GM12878 (cell line): ENCODE results near the gene DARS1. TPM values are rescaled to one million over a fixed set of nuclear protein-coding genes. Genes with fewer than 3 reads are reported as not detected.
A peak's percentile ranks its signal among the peaks of the same experiment; 100 is the strongest.

ENCODE experiments used
- ATAC-seq: fragments of 200-7000 bp; cut with Tn5 transposase; 3 replicates; pipeline ENCODE4 v1.9.1; 2020; ENCODE audit warnings: mild to moderate bottlenecking, moderate library complexity
- BruUV-seq: library from RNA; stranded (reverse); fragments of 400-500 nt; replicated peaks from 2 replicates; lab custom pipeline; 2021; lab: Mats Ljungman, UMichigan
- CTCF ChIA-PET: fragments of 300-600 bp; sonication (Branson Sonifier 250); formaldehyde crosslinking; extraction: SDS; loops from one replicate; lab custom pipeline; 2021; ENCODE audit warnings: inconsistent platforms; lab: Yijun Ruan, JAX
- POLR2A ChIA-PET: fragments of 350-600 bp; formaldehyde crosslinking; extraction: SDS; loops from one replicate; lab custom pipeline; 2021; ENCODE audit warnings: inconsistent platforms; lab: Charles Lee
- RAD21 ChIA-PET: fragments of 300-600 bp; sonication (Branson Sonifier 250); formaldehyde crosslinking; loops from one replicate; lab custom pipeline; 2023; ENCODE audit warnings: antibody characterized with exemption; ENCODE audit not compliant: unreplicated experiment; lab: Charles Lee
- SMC1A ChIA-PET: fragments of 300-600 bp; sonication (Branson Sonifier 250); formaldehyde crosslinking; loops from one replicate; lab custom pipeline; 2023; ENCODE audit not compliant: unreplicated experiment, uncharacterized antibody; lab: Charles Lee
- DNase-seq: peaks from one replicate; pipeline ENCODE4 v3.0.0-alpha.2; 2011; ENCODE audit warnings: low read depth, low spot score
- FAIRE-seq: peaks from 3 replicates; lab custom pipeline; 2011; peaks lifted over from hg19 to GRCh38; lab: Jason Lieb, UNC
- H2AFZ ChIP-seq: 2 replicates; pipeline ENCODE4 v1.6.0; 2011; ENCODE audit warnings: low read depth, low read length, control low read depth; ENCODE audit not compliant: control insufficient read depth
- H3K27ac ChIP-seq: 2 replicates; pipeline ENCODE4 v1.5.1; 2011; ENCODE audit warnings: control low read depth; ENCODE audit not compliant: control insufficient read depth, insufficient read depth
- H3K27me3 ChIP-seq, 2 experiments: replicated peaks in 1 of 2; 2 replicates each; pipeline versions ENCODE4 v1.6.0 to v1.6.1; 2011; ENCODE audit warnings: low read length in 1 of 2; ENCODE audit not compliant: control insufficient read depth in 2 of 2, insufficient read depth in 2 of 2
- H3K36me3 ChIP-seq, 2 experiments: 2 replicates each; pipeline ENCODE4 v1.5.1; 2011; ENCODE audit warnings: low read length in 1 of 2; ENCODE audit not compliant: control insufficient read depth in 2 of 2, insufficient read depth in 2 of 2
- H3K4me1 ChIP-seq: 2 replicates; pipeline ENCODE4 v1.6.1; 2011; ENCODE audit warnings: mild to moderate bottlenecking, low read length, moderate library complexity, mixed read lengths; ENCODE audit not compliant: control insufficient read depth, insufficient read depth
- H3K4me2 ChIP-seq: 2 replicates; pipeline ENCODE4 v1.6.0; 2011; ENCODE audit warnings: control low read depth; ENCODE audit not compliant: control insufficient read depth, insufficient read depth
- H3K4me3 ChIP-seq: fragments of 200-600 bp; sonication (generic); 2 replicates; pipeline ENCODE4 v1.5.1; 2016
- H3K79me2 ChIP-seq: 2 replicates; pipeline ENCODE4 v1.6.0; 2011; ENCODE audit warnings: low read length; ENCODE audit not compliant: control insufficient read depth, insufficient read depth
- H3K9ac ChIP-seq: 2 replicates; pipeline ENCODE4 v1.8.0; 2011; ENCODE audit warnings: low read length, control low read depth, mixed read lengths; ENCODE audit not compliant: control insufficient read depth, insufficient read depth
- H3K9me3 ChIP-seq: replicated peaks from 3 replicates; pipeline ENCODE4 v1.5.1; 2011; ENCODE audit warnings: mild to moderate bottlenecking, low read length; ENCODE audit not compliant: control insufficient read depth, insufficient read depth
- H4K20me1 ChIP-seq: 2 replicates; pipeline ENCODE4 v1.6.0; 2011; ENCODE audit not compliant: control insufficient read depth, insufficient read depth
- CHD4 ChIP-seq: fragments of 200-600 bp; sonication (generic); IDR thresholded peaks from 2 replicates; pipeline ENCODE4 v1.6.1; 2016; ENCODE audit warnings: mild to moderate bottlenecking
- EED ChIP-seq: sonication (generic); IDR thresholded peaks from 2 replicates; pipeline ENCODE4 v1.6.1; 2016; ENCODE audit warnings: antibody characterized with exemption, low read depth
- GATAD2B ChIP-seq: fragments of 450-650 bp; conservative IDR thresholded peaks from 2 replicates; pipeline ENCODE4 v1.6.1; 2017; ENCODE audit warnings: low read depth, mild to moderate bottlenecking, moderate library complexity
- HDAC6 ChIP-seq: fragments of 200-600 bp; sonication (generic); IDR thresholded peaks from one replicate; pipeline ENCODE4 v1.8.0; 2017; ENCODE audit warnings: antibody characterized with exemption; ENCODE audit not compliant: unreplicated experiment
- IKZF2 ChIP-seq, 2 experiments: fragments of 450-650 bp; IDR thresholded peaks; 2 replicates each; pipeline ENCODE4 v1.6.1; 2017; ENCODE audit warnings: mild to moderate bottlenecking in 2 of 2, moderate library complexity in 2 of 2
- KLF5 ChIP-seq: fragments of 450-650 bp; IDR thresholded peaks from 2 replicates; pipeline ENCODE4 v1.6.1; 2014; ENCODE audit warnings: mild to moderate bottlenecking; ENCODE audit not compliant: partially characterized antibody
- MLLT1 ChIP-seq: fragments of 450-650 bp; IDR thresholded peaks from 2 replicates; pipeline ENCODE4 v1.6.1; 2016; ENCODE audit warnings: mild to moderate bottlenecking
- NKRF ChIP-seq: fragments of 450-650 bp; conservative IDR thresholded peaks from 2 replicates; pipeline ENCODE4 v1.6.1; 2017; ENCODE audit warnings: mild to moderate bottlenecking, moderate library complexity
- POLR2AphosphoS5 ChIP-seq: IDR thresholded peaks from 2 replicates; pipeline ENCODE4 v1.6.1; 2011; ENCODE audit warnings: mild to moderate bottlenecking, low read length, inconsistent platforms
- RUNX3 ChIP-seq: IDR thresholded peaks from 2 replicates; pipeline ENCODE4 v1.6.1; 2012; ENCODE audit warnings: low read length, inconsistent platforms
- SMAD1 ChIP-seq: fragments of 450-650 bp; IDR thresholded peaks from 2 replicates; pipeline ENCODE4 v1.6.1; 2018; ENCODE audit warnings: mild to moderate bottlenecking, low read depth; ENCODE audit not compliant: partially characterized antibody
- SMC3 ChIP-seq: IDR thresholded peaks from 2 replicates; pipeline ENCODE4 v1.6.1; 2011; ENCODE audit warnings: low read length, improper control_type of control experiment, borderline replicate concordance
- SP1 ChIP-seq: IDR thresholded peaks from one replicate; pipeline ENCODE4 v1.6.1; 2011; ENCODE audit warnings: low read depth, low read length
- STAT3 ChIP-seq: IDR thresholded peaks from 2 replicates; pipeline ENCODE4 v1.6.1; 2011; ENCODE audit warnings: low read depth, low read length, improper control_type of control experiment
- USF1 ChIP-seq: IDR thresholded peaks from 2 replicates; pipeline ENCODE4 v1.6.1; 2011; ENCODE audit warnings: borderline replicate concordance, low read depth, mild to moderate bottlenecking, moderate library complexity, mixed read lengths, low read length; ENCODE audit not compliant: insufficient read depth; ENCODE audit errors: extremely low read length
- WGBS: methylation state at CpG from one replicate; pipeline ENCODE4 v1.1.6; 2016; ENCODE audit warnings: low lambda C conversion rate; ENCODE audit not compliant: insufficient replicate concordance, insufficient coverage; ENCODE audit errors: missing lambda C conversion rate; 5-methylcytosine and 5-hydroxymethylcytosine counted together
- in situ Hi-C: fragments of 300-500 bp; cut with MboI; formaldehyde crosslinking; loops from 9 replicates; pipeline ENCODE4 v1.14.3; 2018; ENCODE audit warnings: mixed read lengths
- intact Hi-C: fragments of 100-400 bp; cut with micrococcal nuclease; formaldehyde crosslinking; loops from one replicate; pipeline ENCODE4 v1.14.2; 2022; ENCODE audit not compliant: unreplicated experiment
- polyA plus RNA-seq, 11 experiments: library from polyadenylated mRNA; depleted of rRNA in 4 of 11; unstranded in 6 of 11; stranded (reverse) in 5 of 11; fragments of >200 nt; fragmentation: Nextera tagmentation in 4 of 11; fragmentation: Illumina TruSeq in 1 of 11; extraction: Ambion mirVana in 4 of 11; extraction: Trizol in 1 of 11; gene quantifications; 1 replicate in 1 of 11; 2 replicates in 10 of 11; pipeline versions ENCODE4 v1.2.1 to v1.2.3, GENCODE V29; 2011 to 2016; ENCODE audit warnings: inconsistent platforms in 2 of 11, missing spikeins in 2 of 11, low read depth in 1 of 11
- total RNA-seq, 4 experiments: library from RNA; depleted of rRNA in 3 of 4; stranded (reverse); fragments of >200 nt in 3 of 4; fragmentation: Illumina TruSeq in 1 of 4; extraction: Trizol in 1 of 4; gene quantifications; 2 replicates each; pipeline versions ENCODE4 v1.2.1 to v1.2.3, GENCODE V29; 2013 to 2021
- TF ChIP-seq, protein P1 (sequence below), 3 experiments: IDR thresholded peaks in 2 of 3; conservative IDR thresholded peaks in 1 of 3; 2 replicates each; pipeline ENCODE4 v1.5.1; 2011; ENCODE audit warnings: low read depth in 3 of 3, low read length in 3 of 3, mild to moderate bottlenecking in 3 of 3, control low read depth in 2 of 3, moderate library complexity in 2 of 3, inconsistent platforms in 1 of 3, mixed read lengths in 1 of 3; ENCODE audit not compliant: control insufficient read depth in 2 of 3, insufficient read depth in 1 of 3; ENCODE audit errors: extremely low read depth in 1 of 3

Gene DARS1
- total and polyA plus RNA-seq, 10 of the 15 experiments (the other 5 are each of a cell fraction or from before 2014, with no cell fraction given), result 91.0 to 387 (median 137) TPM

DNA sequence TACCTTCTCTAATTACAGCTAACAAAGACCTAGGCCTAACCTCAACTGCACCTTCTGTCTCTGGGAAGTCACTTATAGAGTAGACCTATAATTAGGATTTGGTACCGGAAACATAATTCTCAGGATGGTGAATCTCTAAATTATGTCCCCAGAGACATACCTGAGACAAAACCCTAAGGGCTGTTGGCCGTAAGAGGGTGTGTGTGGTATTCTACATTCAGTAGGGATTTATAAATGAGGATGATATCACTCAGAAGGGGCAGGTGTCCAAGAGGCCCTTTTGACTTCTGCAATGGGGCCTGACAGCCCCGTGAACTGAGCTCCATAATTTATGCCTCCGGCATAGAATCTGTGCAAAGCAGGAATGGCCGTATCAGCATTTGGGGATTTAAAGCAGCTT, 13.5 kb upstream of the DARS1 start (continued):
- TF ChIP-seq SMAD1, result peak; percentile 30
- 0 out of 2 replicates have a peak, but pooled peaks have one; percentile 36 for TF ChIP-seq GATAD2B
- TF ChIP-seq NKRF, result no peak
- peak; percentile 14; the same call in 1 of the 2 replicates for TF ChIP-seq RUNX3
- no peak for TF ChIP-seq SMC3
- TF ChIP-seq SP1, result no peak

DNA sequence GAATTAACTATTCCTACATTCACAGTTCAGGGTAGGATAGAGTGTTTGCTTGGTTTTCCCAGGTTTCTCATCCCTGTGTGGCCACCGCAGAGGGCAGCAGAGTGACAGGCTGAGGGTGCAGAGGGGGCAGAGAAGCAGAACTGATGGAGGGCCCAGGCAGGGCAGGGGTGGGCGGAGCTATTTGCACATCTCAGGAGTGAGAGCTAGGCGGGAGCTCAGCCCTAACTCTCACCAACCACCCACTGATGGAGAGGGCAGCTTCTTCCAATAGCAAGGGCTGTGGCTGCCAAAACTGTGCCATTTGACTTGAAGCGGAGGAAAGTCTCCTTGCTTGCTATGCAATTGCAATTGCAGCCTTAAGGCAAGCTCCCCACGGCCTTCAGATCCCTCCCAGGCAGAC, 12.0 kb upstream of the DARS1 start:
- H3K36me3 ChIP-seq, result no peaks in the 10 kb centered on the region
- peak; percentile 82 for ATAC-seq
- CTCF ChIA-PET, result interaction anchor here (0.6 to 5.5 kb wide), 28 partner anchors 10 to 387 kb away, joined by 3 to 43 read pairs (median 5); partner anchors contain the start of gene DARS1
- TF ChIP-seq USF1 (no peak), HDAC6 (no peak), MLLT1 (0 out of 2 replicates have a peak, but pooled peaks have one; percentile 18), KLF5 (no peak), POLR2AphosphoS5 (no peak), EED (0 out of 2 replicates have a peak, but pooled peaks have one; percentile 11), CHD4 (no peak), RUNX3 (no peak; the same call in 1 of the 2 replicates), STAT3 (no peak), IKZF2 (IDR thresholded peaks at IDR 0.05) (peak in 1 of 2 experiments; percentile 35; a peak in 2 of 4 replicates)
- TF ChIP-seq, protein P1, sequence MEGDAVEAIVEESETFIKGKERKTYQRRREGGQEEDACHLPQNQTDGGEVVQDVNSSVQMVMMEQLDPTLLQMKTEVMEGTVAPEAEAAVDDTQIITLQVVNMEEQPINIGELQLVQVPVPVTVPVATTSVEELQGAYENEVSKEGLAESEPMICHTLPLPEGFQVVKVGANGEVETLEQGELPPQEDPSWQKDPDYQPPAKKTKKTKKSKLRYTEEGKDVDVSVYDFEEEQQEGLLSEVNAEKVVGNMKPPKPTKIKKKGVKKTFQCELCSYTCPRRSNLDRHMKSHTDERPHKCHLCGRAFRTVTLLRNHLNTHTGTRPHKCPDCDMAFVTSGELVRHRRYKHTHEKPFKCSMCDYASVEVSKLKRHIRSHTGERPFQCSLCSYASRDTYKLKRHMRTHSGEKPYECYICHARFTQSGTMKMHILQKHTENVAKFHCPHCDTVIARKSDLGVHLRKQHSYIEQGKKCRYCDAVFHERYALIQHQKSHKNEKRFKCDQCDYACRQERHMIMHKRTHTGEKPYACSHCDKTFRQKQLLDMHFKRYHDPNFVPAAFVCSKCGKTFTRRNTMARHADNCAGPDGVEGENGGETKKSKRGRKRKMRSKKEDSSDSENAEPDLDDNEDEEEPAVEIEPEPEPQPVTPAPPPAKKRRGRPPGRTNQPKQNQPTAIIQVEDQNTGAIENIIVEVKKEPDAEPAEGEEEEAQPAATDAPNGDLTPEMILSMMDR (IDR thresholded peaks at IDR 0.05 in 2 of 3, conservative IDR thresholded peaks at IDR 0.05 in 1 of 3; ENCODE audit: control insufficient read depth in 2 of 3, extremely low read depth in 1 of 3, insufficient read depth in 1 of 3, low read depth in 3 of 3, low read length in 3 of 3), result peak; percentile 5 to 27 (median 7); a peak in 3 of 6 replicates

More for the DNA sequence above, 12.0 kb upstream of the DARS1 start:
- no peak overlapping the region for H3K9ac ChIP-seq
- 41% methylated on average over 5 of the region's 5 CpGs for WGBS
- no peaks in the 10 kb centered on the region; the same call in 2 of the 3 replicates for H3K9me3 ChIP-seq
- ChIA-PET RAD21 (interaction anchor here (0.6 to 5.5 kb wide), 42 partner anchors 8 to 387 kb away, joined by 3 to 103 read pairs (median 6); partner anchors contain the start of gene DARS1), POLR2A (interaction anchor here (1.1 to 4.6 kb wide), 14 partner anchors 8 to 132 kb away, joined by 3 to 47 read pairs (median 12); partner anchors contain the start of gene DARS1), SMC1A (interaction anchor here (0.6 to 5.8 kb wide), 41 partner anchors 11 to 387 kb away, joined by 3 to 195 read pairs (median 7); partner anchors contain the start of gene DARS1)
- intact Hi-C loops (no loop called here), in situ Hi-C loops (no loop called here)
- H2AFZ ChIP-seq, result no peak overlapping the region
- no peak for FAIRE-seq
- H3K27me3 ChIP-seq, result no peaks in the 10 kb centered on the region
- H3K27ac ChIP-seq, result no peak overlapping the region
- no peak overlapping the region for H3K4me3 ChIP-seq
- H3K4me1 ChIP-seq, result peaks cover 11% of the 10 kb centered on the region
- H4K20me1 ChIP-seq, result no peaks in the 10 kb centered on the region
- DNase-seq, result no peak
- no peaks in the 10 kb centered on the region for H3K79me2 ChIP-seq
- no peak overlapping the region for H3K4me2 ChIP-seq
- BruUV-seq, result no TSS peak
